Type B pancreatic cell (in vitro differentiated cells): ENCODE data around the gene BTBD9. TPM values are rescaled to one million over a fixed set of nuclear protein-coding genes. Genes with fewer than 3 reads are reported as not detected.
"Not testable (repeated sequence)": the region's sequence is repeated elsewhere in the genome, so short reads cannot be mapped to it uniquely, and the experiment has no call there.

Source experiments
- DNase-seq: peaks from one replicate; pipeline ENCODE4 v3.0.0; 2021; ENCODE audit warnings: mixed read lengths; ENCODE audit not compliant: unreplicated experiment; ENCODE audit errors: extremely low spot score
- H3K27ac Mint-ChIP-seq: 2 replicates; pipeline ENCODE4 v1.8.0; 2021; ENCODE audit warnings: mild to moderate bottlenecking, mixed read lengths
- H3K27me3 Mint-ChIP-seq: 2 replicates; pipeline ENCODE4 v1.8.0; 2021; ENCODE audit warnings: mixed read lengths
- H3K36me3 Mint-ChIP-seq: 2 replicates; pipeline ENCODE4 v1.8.0; 2021; ENCODE audit warnings: mixed read lengths
- H3K4me1 Mint-ChIP-seq: one replicate; pipeline ENCODE4 v1.8.0; 2021; ENCODE audit warnings: mixed read lengths; ENCODE audit not compliant: unreplicated experiment
- H3K4me3 Mint-ChIP-seq: 2 replicates; pipeline ENCODE4 v1.8.0; 2021; ENCODE audit warnings: mild to moderate bottlenecking, mixed read lengths
- H3K9me3 Mint-ChIP-seq: 2 replicates; pipeline ENCODE4 v1.8.0; 2021; ENCODE audit warnings: mixed read lengths
- total RNA-seq: library from RNA; stranded (reverse); gene quantifications from 2 replicates; pipeline ENCODE4 v1.2.1, GENCODE V29; 2021; ENCODE audit warnings: low replicate concordance
- TF ChIP-seq, protein P1 (sequence below): fragments of 200-600 bp; sonication (generic); conservative IDR thresholded peaks from 2 replicates; pipeline ENCODE4 v1.5.0; 2021; ENCODE audit warnings: antibody characterized with exemption, mild to moderate bottlenecking

BTBD9 gene
- total RNA-seq, 1 donor from 2014 or later: 14.9 TPM

GRCh38 chr6:38637756-38638155 lies 2.0 kb downstream of the BTBD9 start:
- Mint-ChIP-seq H3K4me1 (peaks cover 10% of the 10 kb centered on the region), H3K27me3 (no peaks in the 10 kb centered on the region), H3K36me3 (no peaks in the 10 kb centered on the region), H3K27ac (peak overlapping the region; percentile 85), H3K4me3 (peak overlapping the region; percentile 5), H3K9me3 (no peaks in the 10 kb centered on the region)
- TF ChIP-seq, protein P1, sequence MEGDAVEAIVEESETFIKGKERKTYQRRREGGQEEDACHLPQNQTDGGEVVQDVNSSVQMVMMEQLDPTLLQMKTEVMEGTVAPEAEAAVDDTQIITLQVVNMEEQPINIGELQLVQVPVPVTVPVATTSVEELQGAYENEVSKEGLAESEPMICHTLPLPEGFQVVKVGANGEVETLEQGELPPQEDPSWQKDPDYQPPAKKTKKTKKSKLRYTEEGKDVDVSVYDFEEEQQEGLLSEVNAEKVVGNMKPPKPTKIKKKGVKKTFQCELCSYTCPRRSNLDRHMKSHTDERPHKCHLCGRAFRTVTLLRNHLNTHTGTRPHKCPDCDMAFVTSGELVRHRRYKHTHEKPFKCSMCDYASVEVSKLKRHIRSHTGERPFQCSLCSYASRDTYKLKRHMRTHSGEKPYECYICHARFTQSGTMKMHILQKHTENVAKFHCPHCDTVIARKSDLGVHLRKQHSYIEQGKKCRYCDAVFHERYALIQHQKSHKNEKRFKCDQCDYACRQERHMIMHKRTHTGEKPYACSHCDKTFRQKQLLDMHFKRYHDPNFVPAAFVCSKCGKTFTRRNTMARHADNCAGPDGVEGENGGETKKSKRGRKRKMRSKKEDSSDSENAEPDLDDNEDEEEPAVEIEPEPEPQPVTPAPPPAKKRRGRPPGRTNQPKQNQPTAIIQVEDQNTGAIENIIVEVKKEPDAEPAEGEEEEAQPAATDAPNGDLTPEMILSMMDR: no peak
- no peak for DNase-seq

DNA sequence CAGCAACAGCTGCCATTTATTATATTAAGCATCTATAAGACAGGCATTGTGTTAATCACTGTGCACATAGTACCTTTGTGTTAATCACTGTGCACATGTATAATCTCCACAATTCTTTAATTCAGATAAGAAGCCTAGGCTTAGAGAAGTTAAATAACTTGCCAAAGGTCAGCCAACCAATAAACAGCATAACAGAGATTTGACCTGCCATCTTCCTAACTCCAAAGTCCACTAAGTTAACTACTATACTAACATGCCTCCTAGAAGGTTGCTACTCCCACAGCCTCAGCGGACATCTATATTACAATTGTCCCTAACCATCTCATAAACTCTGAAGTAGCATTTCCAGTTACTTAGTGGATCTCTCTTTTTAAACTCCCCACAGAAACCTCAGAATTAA lies 3.7 kb downstream of the BTBD9 start:
- Mint-ChIP-seq H3K27ac (no peak overlapping the region), H3K4me1 (peaks cover 10% of the 10 kb centered on the region), H3K36me3 (no peaks in the 10 kb centered on the region), H3K9me3 (no peaks in the 10 kb centered on the region), H3K27me3 (no peaks in the 10 kb centered on the region), H3K4me3 (no peak overlapping the region)
- DNase-seq: no peak
- TF ChIP-seq, protein P1: no peak

- no peaks in the 10 kb centered on the region for H3K36me3 Mint-ChIP-seq
- no peak for DNase-seq
- H3K27ac Mint-ChIP-seq: no peak overlapping the region
- TF ChIP-seq, protein P1: no peak
- no peak overlapping the region for H3K4me3 Mint-ChIP-seq
- no peaks in the 10 kb centered on the region for H3K27me3 Mint-ChIP-seq
- no peaks in the 10 kb centered on the region for H3K9me3 Mint-ChIP-seq
- H3K4me1 Mint-ChIP-seq: peaks cover 5% of the 10 kb centered on the region
These were observed 5.2 kb downstream of the BTBD9 start for GRCh38 chr6:38634518-38634917.

DNA sequence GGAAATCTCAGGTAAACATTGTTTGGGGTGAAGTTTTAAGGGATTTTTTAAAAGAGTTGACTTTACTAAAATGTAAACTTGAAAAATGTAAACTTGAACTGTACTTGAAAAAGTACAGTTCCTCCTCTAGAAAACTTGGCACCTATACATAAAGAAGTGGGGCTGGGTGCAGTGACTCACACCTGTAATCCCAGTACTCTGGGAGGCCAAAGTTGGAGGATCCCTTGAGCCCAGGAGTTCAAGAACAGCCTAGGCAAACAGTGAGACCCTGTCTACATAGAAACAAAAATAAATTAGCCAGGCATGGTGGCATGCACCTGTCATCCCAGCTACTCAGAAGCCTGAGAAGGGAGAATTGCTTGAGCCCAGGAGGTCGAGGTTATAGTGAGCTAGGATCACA lies 7.2 kb downstream of the BTBD9 start:
- Mint-ChIP-seq H3K27ac (no peak overlapping the region), H3K4me3 (no peak overlapping the region), H3K9me3 (no peaks in the 10 kb centered on the region), H3K4me1 (no peaks in the 10 kb centered on the region), H3K27me3 (no peaks in the 10 kb centered on the region), H3K36me3 (no peaks in the 10 kb centered on the region)
- TF ChIP-seq, protein P1: no peak
- DNase-seq: no peak

DNA sequence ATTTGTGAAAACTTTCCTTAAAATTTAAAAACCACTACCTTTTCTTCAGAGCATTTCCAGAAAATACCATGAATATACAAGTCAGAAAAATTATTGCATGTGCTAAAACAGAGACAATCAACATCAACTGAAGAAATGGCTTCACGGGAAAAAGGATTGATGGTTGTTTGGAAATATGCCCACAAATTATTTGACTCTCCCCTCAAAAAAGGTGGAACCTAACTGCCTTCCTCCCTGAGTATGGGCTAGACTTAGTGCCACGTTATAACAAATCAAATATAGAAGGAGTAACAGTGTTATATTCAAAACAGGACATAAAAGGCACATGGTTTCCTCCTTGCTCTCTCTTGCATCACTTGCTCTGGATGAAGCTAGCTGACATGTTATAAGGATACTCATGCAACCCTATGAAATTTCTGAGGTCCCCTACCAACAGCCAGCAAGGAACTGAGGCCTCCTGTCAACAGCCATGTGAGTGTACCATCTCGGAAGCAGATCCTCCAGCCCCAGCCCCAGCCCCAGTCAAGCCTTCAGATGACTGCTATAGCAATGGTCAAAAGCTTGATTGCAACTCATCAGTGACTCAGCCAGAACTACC lies 8.4 kb downstream of the BTBD9 start:
- Mint-ChIP-seq H3K36me3 (no peaks in the 10 kb centered on the region), H3K9me3 (no peaks in the 10 kb centered on the region), H3K27ac (no peak overlapping the region), H3K4me1 (no peaks in the 10 kb centered on the region), H3K4me3 (no peak overlapping the region), H3K27me3 (peaks cover 4% of the 10 kb centered on the region)
- DNase-seq: no peak
- TF ChIP-seq, protein P1: no peak

DNA sequence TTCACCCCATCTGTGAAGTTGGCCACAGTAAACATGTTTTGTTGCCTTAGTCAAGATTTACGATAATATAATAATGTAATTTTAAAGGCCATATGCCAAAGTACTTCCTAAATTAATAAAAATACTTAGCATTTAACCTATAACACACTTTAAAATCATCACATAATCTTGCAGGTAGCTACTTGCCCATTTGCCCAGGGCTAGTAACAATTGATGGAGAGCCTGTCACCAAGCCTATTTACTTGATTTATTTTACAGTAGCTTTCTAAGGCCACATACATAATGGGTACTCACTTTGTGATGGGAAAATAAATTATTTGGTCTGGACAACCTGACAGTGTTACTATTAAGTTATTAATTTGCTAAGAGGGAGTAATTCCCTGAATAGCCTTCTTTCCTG lies 14.5 kb downstream of the BTBD9 start:
- TF ChIP-seq, protein P1: no peak
- Mint-ChIP-seq H3K9me3 (no peaks in the 10 kb centered on the region), H3K4me3 (no peak overlapping the region), H3K36me3 (no peaks in the 10 kb centered on the region), H3K27me3 (peaks cover 18% of the 10 kb centered on the region), H3K27ac (no peak overlapping the region), H3K4me1 (no peaks in the 10 kb centered on the region)
- DNase-seq: no peak

DNA sequence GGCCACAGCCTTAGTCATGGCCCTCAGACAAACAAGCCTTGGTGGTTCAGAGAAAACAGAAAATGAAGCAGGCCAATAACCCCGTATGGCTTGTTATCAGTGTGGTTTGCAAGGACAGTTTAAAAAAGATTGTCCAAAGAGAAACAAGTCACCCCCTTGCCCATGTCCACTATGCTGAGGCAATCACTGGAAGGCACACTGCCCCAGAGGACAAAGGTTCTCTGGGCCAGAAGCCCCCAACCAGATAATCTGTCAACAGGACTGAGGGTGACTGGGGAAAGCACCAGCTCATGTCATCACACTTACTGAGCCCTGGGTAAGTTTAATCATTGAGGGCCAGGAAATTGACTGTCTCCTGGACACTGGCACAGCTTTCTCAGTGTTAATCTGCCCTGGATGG lies 20.4 kb downstream of the BTBD9 start:
- not testable (repeated sequence) for H3K4me1 Mint-ChIP-seq, H3K9me3 Mint-ChIP-seq, H3K36me3 Mint-ChIP-seq, H3K4me3 Mint-ChIP-seq, H3K27ac Mint-ChIP-seq, DNase-seq
- peaks cover 15% of the 10 kb centered on the region for H3K27me3 Mint-ChIP-seq

DNA sequence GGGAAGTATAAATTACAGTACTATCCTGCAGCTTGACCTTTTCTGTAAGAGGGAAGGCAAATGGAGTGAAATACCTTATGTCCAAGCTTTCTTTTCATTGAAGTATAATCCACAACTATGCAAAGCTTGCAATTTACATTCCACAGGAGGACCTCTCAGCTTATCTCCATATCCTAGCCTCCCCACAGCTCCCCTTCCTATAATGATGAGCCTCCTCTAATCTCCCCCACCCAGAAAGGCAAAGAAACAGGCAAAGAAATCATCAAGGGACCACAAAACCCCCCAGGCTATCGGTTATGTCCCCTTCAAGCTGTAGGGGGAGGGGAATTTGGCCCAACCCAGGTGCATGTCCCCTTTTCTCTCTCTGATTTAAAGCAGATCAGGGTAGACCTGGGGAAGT lies 21.4 kb downstream of the BTBD9 start:
- H3K27me3 Mint-ChIP-seq: peaks cover 14% of the 10 kb centered on the region
- H3K9me3 Mint-ChIP-seq, H3K36me3 Mint-ChIP-seq, H3K4me3 Mint-ChIP-seq, H3K27ac Mint-ChIP-seq, DNase-seq, H3K4me1 Mint-ChIP-seq: not testable (repeated sequence)
